Skin of body (tissue), 2 donors: ENCODE measurements around the gene ZFC3H1. TPM values are rescaled to one million over a fixed set of nuclear protein-coding genes. Genes with fewer than 3 reads are reported as not detected.

Experiments
- DNase-seq: peaks from one replicate; lab custom pipeline; 2025; lab: John Stamatoyannopoulos, UW
- total RNA-seq: library from RNA; depleted of rRNA; stranded (reverse); fragments of >200 nt; gene quantifications from one replicate; pipeline ENCODE4 v1.2.3, GENCODE V29; 2014

The ZFC3H1 gene
- total RNA-seq, 1 donor from 2014 or later: 76.9 TPM

DNA sequence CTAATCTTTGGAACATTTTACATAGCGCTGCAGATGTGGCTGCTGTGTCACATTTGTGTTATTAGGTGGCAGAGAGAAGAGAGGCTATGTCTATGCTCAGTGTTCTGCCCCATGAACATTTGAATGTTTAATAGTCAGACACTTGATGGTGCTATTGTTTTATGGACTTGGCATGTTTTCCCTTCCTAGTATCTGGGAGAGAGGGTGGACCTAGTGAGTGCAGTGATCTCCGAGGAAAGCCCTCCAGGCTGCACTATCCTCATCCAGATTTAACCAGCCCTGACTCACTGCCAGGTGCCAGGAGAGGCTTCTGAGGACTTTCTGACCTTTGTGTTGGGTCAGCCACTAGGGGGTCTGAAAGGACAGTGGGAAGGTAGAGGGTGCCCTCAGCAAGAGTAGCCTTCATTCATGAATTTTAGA, 24.3 kb downstream of the ZFC3H1 start:
- DNase-seq: no peak

- DNase-seq: no peak
Observed at GRCh38 chr12:71638499-71638898, 25.1 kb downstream of the ZFC3H1 start.

- peak; percentile 28 for DNase-seq
Observed at GRCh38 chr12:71636704-71637115, 26.9 kb downstream of the ZFC3H1 start.

DNA sequence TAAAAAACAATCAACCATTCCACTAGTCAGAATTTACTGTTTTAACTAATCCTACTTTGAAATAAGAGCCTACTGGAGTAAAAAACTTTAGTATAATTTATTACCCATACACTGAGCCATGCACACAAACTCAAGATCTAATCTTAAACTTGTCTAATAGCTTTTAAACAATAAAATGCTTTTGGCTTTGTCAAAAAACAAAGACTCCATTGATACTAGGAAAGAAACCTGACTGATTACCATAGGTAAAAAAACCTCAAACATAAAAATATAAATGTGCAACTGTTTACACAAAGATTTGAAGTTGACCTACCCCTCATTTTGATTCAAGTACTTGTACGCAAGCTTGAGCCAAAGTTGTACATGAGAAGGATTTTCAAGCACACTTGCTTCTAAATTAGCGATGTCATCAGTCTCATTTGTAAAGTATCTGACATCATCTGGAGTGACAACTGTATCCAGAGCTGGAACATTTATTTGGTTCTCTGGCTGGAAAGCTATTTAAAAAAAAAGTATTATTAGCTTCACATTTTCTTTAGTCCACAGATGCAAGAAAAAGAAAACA, 36.1 kb downstream of the ZFC3H1 start:
- no peak for DNase-seq

GRCh38 chr12:71626768-71627167, 36.9 kb downstream of the ZFC3H1 start:
- no peak for DNase-seq

GRCh38 chr12:71626098-71626497, 37.5 kb downstream of the ZFC3H1 start:
- DNase-seq: no peak

DNA sequence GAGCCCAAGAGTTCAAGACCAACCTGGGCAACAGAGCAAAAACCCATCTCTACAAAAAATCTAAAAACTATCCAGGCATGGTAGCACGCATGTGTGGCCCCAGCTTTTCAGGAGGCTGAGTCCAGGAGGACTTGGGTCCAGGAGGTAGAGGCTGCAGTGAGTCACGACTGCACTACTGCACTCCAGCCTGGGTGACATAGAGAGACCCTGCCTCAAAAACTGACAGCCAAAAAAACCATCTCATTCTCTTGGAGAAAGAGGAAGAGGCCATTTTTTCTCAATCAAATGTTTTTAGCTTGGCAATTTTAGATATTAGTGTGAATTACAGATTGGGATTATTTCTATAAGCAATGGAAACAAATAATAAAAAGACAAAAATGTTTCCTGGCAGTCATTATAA, 38.2 kb downstream of the ZFC3H1 start:
- DNase-seq: no peak

DNA sequence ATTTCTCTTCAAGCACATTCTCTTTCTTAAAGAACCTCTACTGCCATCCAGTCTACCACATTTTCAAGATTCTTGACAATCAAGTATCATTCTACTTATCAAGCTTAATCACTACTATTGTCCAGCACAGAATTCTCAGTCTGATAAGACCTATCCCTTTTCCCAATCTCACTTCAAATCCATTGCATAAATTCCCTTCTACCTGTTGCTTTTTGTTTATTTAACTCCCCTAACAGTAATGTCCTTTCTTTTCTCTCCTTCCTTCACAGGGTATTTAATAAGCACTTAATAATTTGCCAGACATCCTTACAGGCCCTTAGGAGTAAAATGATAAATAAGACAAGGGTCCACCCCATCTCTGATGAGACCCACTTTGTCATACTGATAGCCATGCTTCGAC, 41.7 kb downstream of the ZFC3H1 start:
- DNase-seq: no peak

DNA sequence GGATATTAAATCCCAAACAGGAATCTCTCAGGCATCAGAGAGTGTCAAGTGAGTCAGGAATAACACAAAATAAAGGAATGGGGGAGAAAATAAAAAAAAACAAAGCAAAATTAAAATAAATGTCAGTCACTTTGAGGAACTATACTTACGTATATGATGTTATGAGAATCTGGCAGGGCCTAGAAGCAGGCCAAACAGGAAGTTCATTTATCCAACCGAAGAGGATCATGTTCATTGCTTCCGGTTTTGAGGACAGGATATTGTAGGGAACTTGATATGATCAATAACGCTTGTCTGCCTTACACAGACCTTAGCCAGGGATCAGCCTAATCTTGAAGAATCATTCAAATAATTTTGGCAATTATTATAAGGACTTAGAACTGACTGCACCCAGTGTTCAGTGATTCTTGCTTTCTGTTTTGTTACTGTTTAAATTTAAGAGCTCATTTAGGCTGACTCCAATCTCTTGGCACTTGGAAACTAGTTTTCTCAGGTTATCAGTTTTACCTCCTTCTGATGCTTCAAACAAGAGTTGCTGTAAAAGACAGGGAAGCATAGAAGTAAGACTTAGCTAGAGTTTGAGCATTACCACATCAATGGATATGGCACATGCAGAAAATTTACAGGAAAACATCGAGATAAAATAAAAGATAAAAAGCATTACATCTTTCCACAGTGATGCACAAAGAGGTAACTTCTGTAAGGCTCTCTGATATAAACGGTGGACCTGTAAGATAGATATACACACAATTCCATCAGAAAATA, 53.4 kb downstream of the ZFC3H1 start:
- no peak for DNase-seq

DNA sequence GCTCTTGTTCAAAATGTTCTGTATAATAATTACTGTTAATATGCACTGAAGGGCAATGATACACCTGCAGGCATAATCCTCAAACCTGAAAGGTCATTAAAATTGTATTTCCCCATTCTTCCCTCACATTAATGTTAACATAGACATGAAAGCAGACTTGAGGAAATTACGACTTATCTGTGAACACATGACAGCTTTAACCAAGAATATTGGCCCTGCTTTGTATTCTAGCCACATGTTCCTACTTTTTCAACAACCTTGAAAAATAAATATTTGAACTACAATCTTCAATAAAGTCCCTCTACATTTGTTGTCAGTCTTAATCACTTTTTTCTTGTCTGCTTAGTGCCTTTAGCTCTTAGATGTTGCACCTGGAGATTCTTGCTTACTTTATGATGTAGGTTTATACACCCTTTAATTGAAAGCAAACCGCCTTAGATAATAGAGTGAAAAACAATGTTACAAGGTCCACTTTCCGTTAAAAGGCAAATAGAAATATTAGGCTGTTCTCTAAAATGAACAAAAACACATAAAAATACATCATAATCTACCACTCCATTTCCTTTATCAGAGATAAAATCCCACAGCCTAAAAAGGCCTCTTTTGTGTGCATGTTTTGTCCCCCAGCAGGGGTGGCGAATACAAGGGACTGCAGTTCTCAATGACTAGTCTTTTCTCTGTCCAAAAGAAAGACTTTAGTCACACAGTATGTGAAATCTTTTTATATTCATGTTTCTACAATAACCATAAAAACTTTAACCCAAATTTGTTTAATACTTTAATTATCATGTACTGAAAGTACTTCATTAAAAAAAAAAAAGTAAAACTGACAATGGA, 55.9 kb downstream of the ZFC3H1 start:
- DNase-seq: no peak

GRCh38 chr12:71605039-71605438, 58.6 kb downstream of the ZFC3H1 start:
- no peak for DNase-seq

DNA sequence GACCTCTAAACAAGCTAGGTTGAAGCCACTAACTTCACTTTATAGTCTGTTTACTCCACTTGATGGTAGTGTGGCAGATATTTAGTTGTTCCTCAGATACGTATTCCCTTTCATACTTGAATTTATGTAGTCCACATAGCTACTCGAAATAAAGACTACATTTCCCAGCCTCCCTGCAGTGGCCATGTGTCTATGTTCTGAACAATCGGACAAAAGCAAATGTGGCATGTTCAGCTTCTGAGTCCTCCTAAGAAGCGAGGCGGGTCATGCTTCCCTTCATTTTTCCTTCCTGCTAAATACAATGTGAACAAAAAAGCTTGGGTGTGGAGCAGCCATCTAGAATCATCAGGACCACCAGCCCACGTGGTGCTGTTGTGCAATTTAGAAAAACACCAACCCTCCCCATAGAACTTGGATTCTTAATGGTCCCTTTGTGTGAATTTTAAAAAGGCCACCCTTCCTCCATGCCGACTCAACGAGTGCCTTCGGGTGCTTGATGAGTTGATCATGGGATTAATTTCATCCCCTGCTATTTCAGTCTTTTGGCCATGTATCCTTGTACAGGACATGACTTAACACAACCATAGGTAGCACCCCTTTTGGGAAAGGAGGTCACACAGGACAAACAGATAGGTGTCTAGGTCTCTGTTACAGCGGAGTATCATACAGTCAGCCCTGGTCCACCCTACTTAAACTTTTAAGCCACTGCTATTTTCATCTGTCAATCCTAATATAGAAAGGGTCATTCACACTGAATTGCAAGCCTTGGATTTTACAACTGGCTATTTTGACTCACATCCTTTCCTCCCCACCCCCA, 60.7 kb downstream of the ZFC3H1 start:
- no peak for DNase-seq

DNA sequence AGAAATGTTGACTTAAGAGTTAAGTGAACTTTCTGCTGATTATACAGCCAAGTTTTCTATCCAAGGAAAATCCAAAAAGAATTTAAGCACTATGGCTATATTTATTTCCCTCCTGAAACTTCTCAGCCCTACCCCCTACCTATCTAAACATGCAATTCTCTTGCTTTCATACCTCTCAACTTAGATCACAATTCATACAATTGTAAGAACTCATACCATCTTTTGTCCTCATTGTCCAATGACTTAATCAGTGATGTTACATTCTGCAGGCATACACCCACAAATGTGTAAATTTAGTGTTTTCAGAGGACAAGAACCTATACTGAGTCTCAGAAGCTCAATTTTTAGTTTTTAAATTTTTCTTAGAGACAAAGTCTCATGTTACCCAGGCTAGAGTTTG, 62.1 kb downstream of the ZFC3H1 start:
- no peak for DNase-seq

DNA sequence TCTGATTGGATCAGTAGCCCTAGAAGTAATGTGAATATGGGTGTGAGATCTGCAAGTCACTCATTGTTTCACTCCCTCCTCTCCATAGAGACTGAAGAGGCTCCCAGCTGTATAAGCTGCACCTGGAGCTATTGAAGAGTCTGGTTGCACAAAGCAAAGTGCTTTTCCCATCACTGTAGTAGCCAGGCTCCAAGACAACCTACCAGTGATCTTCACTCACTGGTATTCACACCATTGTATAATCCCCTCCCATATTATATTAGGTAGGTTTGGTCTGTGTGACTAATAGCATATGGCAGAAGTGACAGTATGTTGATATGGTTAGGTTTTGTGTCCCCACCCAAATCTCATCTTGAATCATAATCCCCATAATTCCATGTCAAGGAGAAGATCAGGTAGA, 64.4 kb downstream of the ZFC3H1 start:
- no peak for DNase-seq

DNA sequence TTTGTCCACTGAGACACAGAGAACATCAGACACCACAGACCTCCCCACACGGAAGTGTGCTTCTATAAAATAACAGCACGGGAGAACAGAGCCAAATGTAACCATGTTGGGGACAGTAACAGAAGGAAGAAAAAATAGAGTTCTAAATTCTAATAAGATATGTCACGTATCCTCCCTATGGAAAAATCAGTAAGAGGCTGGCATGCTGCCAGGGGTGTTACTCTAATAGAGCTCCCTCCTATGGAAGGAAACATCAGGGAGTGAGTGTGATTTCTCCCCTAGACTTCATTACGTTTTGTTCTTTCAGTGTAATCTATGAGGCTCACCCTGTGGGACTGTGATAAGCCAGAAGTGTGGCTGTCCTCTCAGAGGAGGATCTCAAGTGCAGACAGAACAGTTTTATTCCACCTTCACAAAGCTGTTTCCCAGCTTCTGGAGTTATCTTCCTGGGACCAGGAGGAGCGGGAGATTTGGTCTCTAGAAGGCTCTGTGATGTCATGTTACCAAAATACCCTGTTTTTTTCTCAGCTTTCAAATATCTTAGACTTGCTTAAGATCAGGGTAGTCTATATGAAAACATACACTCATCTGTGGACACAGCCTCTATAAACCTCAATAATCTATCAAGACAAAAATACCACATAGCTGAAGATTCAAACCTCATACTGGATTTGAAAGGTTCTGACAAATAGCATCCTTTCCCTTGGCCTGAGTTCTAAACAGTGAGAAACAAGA, 69.3 kb downstream of the ZFC3H1 start:
- peak; percentile 14 for DNase-seq

- no peak for DNase-seq
Observed at GRCh38 chr12:71592841-71593240, 70.8 kb downstream of the ZFC3H1 start.

DNA sequence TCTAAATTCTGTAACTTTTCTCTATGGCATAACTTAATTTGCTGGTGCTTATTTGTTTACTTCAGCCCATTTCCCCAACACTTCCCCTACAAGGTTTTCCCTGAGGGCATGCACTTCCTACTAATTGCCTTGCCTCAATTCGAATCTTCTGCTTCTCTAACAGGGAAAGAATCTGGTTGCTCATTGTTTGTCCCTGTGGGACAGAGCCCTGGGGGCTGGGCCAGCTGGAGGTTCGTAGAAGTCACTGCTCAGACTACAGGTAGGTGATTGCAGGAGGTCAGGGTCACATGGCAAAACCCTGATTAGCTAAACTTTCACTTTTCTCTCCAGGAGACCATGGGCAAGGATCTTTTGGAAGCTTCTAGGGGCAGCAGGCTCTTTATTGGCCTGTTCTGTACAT, 72.0 kb downstream of the ZFC3H1 start:
- no peak for DNase-seq

GRCh38 chr12:71589478-71589881, 74.2 kb downstream of the ZFC3H1 start:
- no peak for DNase-seq

DNA sequence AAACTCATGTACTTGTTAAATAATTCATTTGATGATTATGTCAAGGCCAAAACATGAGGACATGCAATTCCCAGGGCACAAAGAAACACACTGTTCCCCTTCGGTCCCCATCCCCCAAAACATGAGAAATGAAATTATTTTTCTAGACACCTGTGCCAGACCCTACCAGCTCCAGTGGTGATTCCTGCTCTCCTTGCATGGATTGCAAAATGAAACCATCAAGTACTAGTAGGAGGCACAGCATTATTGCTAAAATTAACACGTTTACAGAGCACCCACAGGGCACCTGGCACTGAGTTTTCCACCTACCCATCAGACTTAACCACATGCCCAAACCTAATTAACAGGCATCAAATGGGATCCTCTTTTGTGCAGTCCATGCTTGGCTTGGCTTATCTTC, 76.6 kb downstream of the ZFC3H1 start:
- no peak for DNase-seq

GRCh38 chr12:71585218-71585617, 78.4 kb downstream of the ZFC3H1 start:
- DNase-seq: no peak

DNA sequence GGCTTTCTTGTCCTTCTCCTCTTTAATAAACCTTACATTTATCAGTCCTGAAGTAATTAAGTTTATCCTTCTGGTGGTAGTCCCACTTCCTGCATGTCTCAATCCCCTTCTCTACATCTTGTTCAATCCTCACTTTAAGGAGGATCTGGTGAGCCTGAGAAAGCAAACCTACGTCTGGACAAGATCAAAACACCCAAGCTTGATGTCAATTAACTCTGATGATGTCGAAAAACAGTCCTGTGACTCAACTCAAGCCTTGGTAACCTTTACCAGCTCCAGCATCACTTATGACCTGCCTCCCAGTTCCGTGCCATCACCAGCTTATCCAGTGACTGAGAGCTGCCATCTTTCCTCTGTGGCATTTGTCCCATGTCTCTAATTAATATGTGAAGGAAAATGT, 79.3 kb downstream of the ZFC3H1 start:
- DNase-seq: no peak
